IgD-negative memory B cell (primary cell): ENCODE measurements around the gene EFNB2. TPM values are rescaled to one million over a fixed set of nuclear protein-coding genes. Genes with fewer than 3 reads are reported as not detected.
A peak's percentile ranks its signal among the peaks of the same experiment; 100 is the strongest.

Experiments used
- H3K27ac Mint-ChIP-seq, 3 donors: one replicate each; pipeline ENCODE4 v1.8.0; 2020 to 2022; ENCODE audit warnings: mild to moderate bottlenecking in 3 of 3, mixed read lengths in 3 of 3, moderate library complexity in 1 of 3
- H3K27me3 Mint-ChIP-seq: one replicate; pipeline ENCODE4 v1.8.0; 2021; ENCODE audit warnings: mixed read lengths
- H3K36me3 Mint-ChIP-seq: one replicate; pipeline ENCODE4 v1.8.0; 2020; ENCODE audit warnings: mild to moderate bottlenecking, mixed read lengths
- H3K4me1 Mint-ChIP-seq, 3 donors: one replicate each; pipeline ENCODE4 v1.8.0; 2020 to 2022; ENCODE audit warnings: mixed read lengths in 3 of 3, mild to moderate bottlenecking in 1 of 3
- H3K4me3 Mint-ChIP-seq, 4 donors: one replicate each; pipeline ENCODE4 v1.8.0; 2020 to 2022; ENCODE audit warnings: mild to moderate bottlenecking in 4 of 4, mixed read lengths in 4 of 4, moderate library complexity in 3 of 4
- H3K9me3 Mint-ChIP-seq, 3 donors: one replicate each; pipeline ENCODE4 v1.8.0; 2020 to 2021; ENCODE audit warnings: mixed read lengths in 3 of 3, mild to moderate bottlenecking in 1 of 3
- polyA plus RNA-seq: library from polyadenylated mRNA; unstranded; fragments of 300-500 nt; fragmentation: Illumina TruSeq; gene quantifications from one replicate; pipeline ENCODE4 v1.2.3, GENCODE V29; 2021

Gene EFNB2
- polyA plus RNA-seq, 1 donor from 2014 or later = 0.10 TPM

- H3K27ac Mint-ChIP-seq = no peak overlapping the region
- H3K4me3 Mint-ChIP-seq = no peak overlapping the region
- H3K9me3 Mint-ChIP-seq = peaks cover 0 to 8% (median 2%) of the 10 kb centered on the region in 3 donors
- H3K36me3 Mint-ChIP-seq = no peaks in the 10 kb centered on the region
- H3K4me1 Mint-ChIP-seq = peaks cover 3 to 16% (median 10%) of the 10 kb centered on the region in 3 donors
- H3K27me3 Mint-ChIP-seq = peaks cover 3% of the 10 kb centered on the region
Observed at GRCh38 chr13:106479929-106480328, 55.5 kb downstream of the EFNB2 start.

DNA sequence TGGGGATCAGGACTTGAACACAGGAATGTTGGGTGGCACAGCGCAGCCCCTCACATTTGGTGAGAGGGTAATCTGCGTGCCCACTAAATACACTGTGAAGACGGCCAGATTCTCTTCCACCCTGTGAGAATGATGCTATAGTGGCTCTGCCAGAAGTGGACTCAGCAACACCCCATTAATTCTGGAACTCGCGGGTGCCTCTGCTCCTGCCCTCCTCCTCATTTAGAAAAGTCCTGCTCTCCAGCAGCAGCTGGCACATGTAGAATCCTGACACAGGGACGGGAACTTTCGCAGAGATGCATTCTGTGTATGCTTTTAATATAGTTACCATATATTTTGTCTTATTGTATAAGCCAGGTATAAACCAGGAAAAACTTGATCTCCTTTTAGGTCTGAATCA, 57.3 kb downstream of the EFNB2 start:
- peaks cover 0 to 8% (median 1%) of the 10 kb centered on the region in 3 donors for H3K9me3 Mint-ChIP-seq
- peaks cover 2% of the 10 kb centered on the region for H3K27me3 Mint-ChIP-seq
- peak overlapping the region in 1 of 4 donors; percentile 26 for H3K4me3 Mint-ChIP-seq
- H3K4me1 Mint-ChIP-seq = peaks cover 3 to 13% (median 10%) of the 10 kb centered on the region in 3 donors
- no peak overlapping the region for H3K27ac Mint-ChIP-seq
- no peaks in the 10 kb centered on the region for H3K36me3 Mint-ChIP-seq

- Mint-ChIP-seq H3K36me3 (no peaks in the 10 kb centered on the region), H3K9me3 (peaks cover 0 to 2% (median 0%) of the 10 kb centered on the region in 3 donors), H3K27ac (no peak overlapping the region), H3K4me1 (peaks cover 3 to 13% (median 8%) of the 10 kb centered on the region in 3 donors), H3K27me3 (peaks cover 3% of the 10 kb centered on the region), H3K4me3 (no peak overlapping the region)
Observed at GRCh38 chr13:106477303-106477702, 58.2 kb downstream of the EFNB2 start.

DNA sequence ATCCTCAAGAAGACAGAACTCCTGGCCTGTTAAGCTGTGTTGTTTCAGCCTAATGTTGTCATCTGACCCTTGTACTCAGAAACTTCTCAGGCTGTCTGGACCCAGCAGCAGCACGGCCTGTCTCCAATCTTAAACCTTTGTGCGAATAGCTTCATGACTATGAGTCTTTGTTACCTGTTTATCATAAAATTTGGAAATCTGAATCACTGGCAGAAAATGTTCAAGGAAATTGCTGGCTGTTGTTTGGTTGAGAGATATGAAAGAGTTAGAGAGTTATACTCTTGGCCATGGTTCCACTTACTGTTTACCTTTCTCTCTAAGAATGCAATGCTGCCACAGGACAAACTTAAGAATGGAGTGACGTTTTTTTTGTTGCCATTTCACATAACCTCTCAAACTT, 59.6 kb downstream of the EFNB2 start:
- Mint-ChIP-seq H3K9me3 (no peaks in the 10 kb centered on the region), H3K4me1 (peaks cover 4 to 14% (median 10%) of the 10 kb centered on the region in 3 donors), H3K27me3 (peaks cover 3% of the 10 kb centered on the region), H3K4me3 (no peak overlapping the region), H3K36me3 (no peaks in the 10 kb centered on the region), H3K27ac (no peak overlapping the region)

DNA sequence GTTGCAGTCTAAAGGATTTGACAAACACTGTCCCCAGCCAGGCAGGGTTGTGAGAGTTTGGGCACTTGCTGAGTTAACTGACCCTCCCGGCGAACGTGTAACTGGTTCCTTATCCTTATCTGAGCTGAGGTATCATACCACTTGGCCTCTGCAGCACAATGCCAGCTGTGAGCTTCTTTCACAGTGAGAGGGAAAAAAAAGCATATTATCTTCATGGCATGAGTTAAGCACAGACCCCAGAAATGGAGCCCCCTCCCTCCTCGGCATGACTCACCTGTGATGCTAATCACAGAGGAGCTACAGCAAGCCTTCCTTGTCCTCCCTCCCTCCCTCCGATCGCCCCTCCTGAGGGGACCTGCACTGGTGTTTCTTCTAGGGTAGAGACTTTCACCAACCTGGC, 60.5 kb downstream of the EFNB2 start:
- no peaks in the 10 kb centered on the region for H3K36me3 Mint-ChIP-seq
- H3K27me3 Mint-ChIP-seq = peaks cover 1% of the 10 kb centered on the region
- no peak overlapping the region for H3K27ac Mint-ChIP-seq

GRCh38 chr13:106473154-106473553, 62.3 kb downstream of the EFNB2 start:
- no peak overlapping the region for H3K27ac Mint-ChIP-seq
- no peak overlapping the region for H3K4me3 Mint-ChIP-seq
- peaks cover 1% of the 10 kb centered on the region for H3K27me3 Mint-ChIP-seq
- peaks cover 3 to 13% (median 10%) of the 10 kb centered on the region in 3 donors for H3K4me1 Mint-ChIP-seq
- H3K36me3 Mint-ChIP-seq = no peaks in the 10 kb centered on the region
- no peaks in the 10 kb centered on the region for H3K9me3 Mint-ChIP-seq

More for the DNA sequence above, 60.5 kb downstream of the EFNB2 start:
- Mint-ChIP-seq H3K9me3 (no peaks in the 10 kb centered on the region), H3K4me3 (no peak overlapping the region), H3K4me1 (peaks cover 3 to 13% (median 10%) of the 10 kb centered on the region in 3 donors)

DNA sequence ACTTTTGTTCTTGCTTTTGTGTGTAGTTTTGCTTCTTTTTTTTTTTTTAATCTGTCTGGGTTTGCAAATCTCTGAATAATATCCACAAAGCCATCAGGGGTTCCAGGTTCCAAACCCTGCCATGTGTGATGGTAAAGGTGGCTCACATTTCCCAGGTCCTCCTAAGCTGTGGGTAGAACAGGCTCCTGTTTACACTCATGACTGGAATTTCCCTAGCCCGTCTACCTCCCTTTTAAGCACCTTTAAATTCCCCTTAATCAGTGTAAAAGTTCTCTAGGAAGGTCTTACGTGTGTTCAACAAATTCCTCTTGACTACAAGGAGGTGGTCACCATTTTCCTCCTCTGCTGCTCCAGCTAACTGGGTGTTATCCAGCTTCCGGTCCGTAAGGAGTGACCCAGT, 62.8 kb downstream of the EFNB2 start:
- Mint-ChIP-seq H3K36me3 (no peaks in the 10 kb centered on the region), H3K27ac (no peak overlapping the region), H3K27me3 (peaks cover 1% of the 10 kb centered on the region), H3K9me3 (no peaks in the 10 kb centered on the region), H3K4me3 (no peak overlapping the region), H3K4me1 (peaks cover 3 to 13% (median 10%) of the 10 kb centered on the region in 3 donors)

GRCh38 chr13:106471957-106472543, 63.4 kb downstream of the EFNB2 start:
- H3K4me3 Mint-ChIP-seq = no peak overlapping the region
- peaks cover 3 to 13% (median 10%) of the 10 kb centered on the region in 3 donors for H3K4me1 Mint-ChIP-seq
- H3K27ac Mint-ChIP-seq = peak overlapping the region in 2 of 3 donors; percentile 59 to 76
- H3K27me3 Mint-ChIP-seq = peaks cover 1% of the 10 kb centered on the region
- H3K9me3 Mint-ChIP-seq = no peaks in the 10 kb centered on the region
- H3K36me3 Mint-ChIP-seq = no peaks in the 10 kb centered on the region

DNA sequence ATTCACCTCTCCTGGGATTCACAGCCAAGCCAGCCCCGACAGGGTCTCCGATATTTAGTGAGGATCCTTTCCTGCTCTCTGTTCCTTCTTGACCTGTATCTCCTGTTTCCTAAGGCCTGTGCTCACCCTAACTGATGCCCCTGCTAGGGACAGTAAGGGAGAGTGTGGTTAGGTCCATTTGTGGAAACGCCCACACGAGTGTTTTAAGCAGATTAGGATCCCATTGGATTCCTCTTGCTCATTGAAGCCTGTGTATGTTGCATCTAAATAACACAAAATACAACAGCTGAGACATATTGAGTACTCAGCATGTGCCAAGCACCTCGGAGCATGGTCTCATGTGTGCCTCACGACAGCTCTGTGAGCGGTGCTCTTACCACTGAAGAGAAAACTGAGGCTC, 64.9 kb downstream of the EFNB2 start:
- peaks cover 3 to 13% (median 10%) of the 10 kb centered on the region in 3 donors for H3K4me1 Mint-ChIP-seq
- peaks cover 1% of the 10 kb centered on the region for H3K27me3 Mint-ChIP-seq
- H3K4me3 Mint-ChIP-seq = no peak overlapping the region
- H3K9me3 Mint-ChIP-seq = no peaks in the 10 kb centered on the region
- no peak overlapping the region for H3K27ac Mint-ChIP-seq
- H3K36me3 Mint-ChIP-seq = no peaks in the 10 kb centered on the region

DNA sequence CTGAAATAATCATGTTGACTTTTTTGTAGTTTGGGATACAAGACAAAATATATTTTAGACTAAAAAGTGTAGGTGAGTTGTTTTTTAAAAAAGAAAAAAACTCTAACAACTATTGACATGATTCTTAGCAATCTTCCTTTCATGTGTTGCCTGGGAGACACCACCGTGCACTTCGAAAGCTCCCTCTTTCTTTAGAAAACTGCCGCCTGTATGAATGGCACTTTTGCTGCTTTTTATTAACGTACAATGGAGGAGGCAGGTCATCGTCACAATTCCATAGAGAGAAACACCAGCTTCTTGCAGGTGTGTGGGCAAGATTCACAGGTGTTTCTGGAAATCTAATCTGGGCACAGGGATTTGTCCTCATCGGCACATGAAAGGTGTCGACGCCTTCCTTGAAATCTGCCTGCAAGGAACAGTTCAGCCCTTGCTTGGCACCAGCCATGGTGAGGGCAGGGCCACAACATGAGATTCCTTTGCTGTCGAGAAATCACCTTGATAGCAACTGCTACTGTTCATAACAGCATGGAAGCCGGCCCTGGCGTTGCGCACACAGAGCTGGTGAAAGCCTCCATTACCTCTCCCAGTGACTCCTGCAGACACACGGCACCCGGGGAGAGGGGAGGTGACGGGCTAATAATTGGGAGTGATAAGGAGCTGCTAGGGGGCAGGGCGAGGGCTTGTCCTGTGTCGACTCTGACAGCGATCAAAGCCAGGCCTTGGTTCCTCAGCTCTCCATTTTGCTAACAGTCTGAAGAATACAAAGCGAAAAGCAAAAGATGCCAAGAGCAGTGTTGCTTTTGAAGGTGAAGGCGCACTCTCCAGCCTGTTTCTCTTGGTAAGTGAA, 66.5 kb downstream of the EFNB2 start:
- peaks cover 1% of the 10 kb centered on the region for H3K27me3 Mint-ChIP-seq
- H3K4me1 Mint-ChIP-seq = peaks cover 3 to 13% (median 10%) of the 10 kb centered on the region in 3 donors
- H3K36me3 Mint-ChIP-seq = no peaks in the 10 kb centered on the region
- H3K27ac Mint-ChIP-seq = no peak overlapping the region
- no peaks in the 10 kb centered on the region for H3K9me3 Mint-ChIP-seq
- H3K4me3 Mint-ChIP-seq = no peak overlapping the region

GRCh38 chr13:106468207-106468606, 67.3 kb downstream of the EFNB2 start:
- Mint-ChIP-seq H3K36me3 (no peaks in the 10 kb centered on the region), H3K4me1 (peaks cover 3 to 13% (median 10%) of the 10 kb centered on the region in 3 donors), H3K27me3 (peaks cover 1% of the 10 kb centered on the region), H3K9me3 (no peaks in the 10 kb centered on the region), H3K4me3 (no peak overlapping the region), H3K27ac (no peak overlapping the region)

DNA sequence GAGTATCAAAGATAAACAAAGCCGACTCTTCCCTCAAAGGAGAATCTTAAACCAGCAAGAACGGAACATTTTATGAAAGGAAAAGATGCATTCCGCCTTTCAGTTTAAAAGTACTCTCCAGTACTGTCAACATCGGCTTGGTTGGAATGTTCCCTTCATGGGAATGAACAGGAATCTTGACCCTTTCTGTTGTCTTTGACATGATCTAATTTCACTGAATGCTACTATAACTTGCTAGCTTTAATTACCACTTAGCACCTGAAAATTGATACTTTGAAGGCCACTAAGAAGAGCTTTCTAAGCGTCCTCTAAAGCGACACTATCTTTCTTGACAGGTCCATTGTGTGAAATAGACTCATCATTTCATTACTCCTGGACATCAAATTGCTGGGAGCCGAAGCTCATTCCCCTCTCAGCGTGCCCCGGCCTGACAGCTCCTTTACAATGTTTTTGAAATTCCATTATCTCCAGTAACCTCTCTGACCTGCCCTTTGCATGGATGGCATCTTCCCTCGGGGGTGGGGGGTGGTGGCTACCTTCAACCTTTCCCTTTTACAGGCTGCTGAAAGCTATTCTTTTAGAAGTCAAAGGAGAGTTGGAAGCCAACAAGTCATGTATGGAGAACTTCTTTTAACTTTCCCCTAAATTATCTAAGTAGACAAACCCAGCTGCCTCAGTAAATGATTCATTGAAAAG, 67.9 kb downstream of the EFNB2 start:
- no peak overlapping the region for H3K4me3 Mint-ChIP-seq
- no peak overlapping the region for H3K27ac Mint-ChIP-seq
- H3K27me3 Mint-ChIP-seq = peaks cover 1% of the 10 kb centered on the region
- H3K9me3 Mint-ChIP-seq = no peaks in the 10 kb centered on the region
- peaks cover 3 to 12% (median 10%) of the 10 kb centered on the region in 3 donors for H3K4me1 Mint-ChIP-seq
- H3K36me3 Mint-ChIP-seq = no peaks in the 10 kb centered on the region

GRCh38 chr13:106466691-106467426, 68.6 kb downstream of the EFNB2 start:
- no peaks in the 10 kb centered on the region for H3K36me3 Mint-ChIP-seq
- H3K4me3 Mint-ChIP-seq = no peak overlapping the region
- no peaks in the 10 kb centered on the region for H3K27me3 Mint-ChIP-seq
- H3K4me1 Mint-ChIP-seq = peaks cover 3 to 6% (median 5%) of the 10 kb centered on the region in 3 donors
- H3K9me3 Mint-ChIP-seq = no peaks in the 10 kb centered on the region
- peak overlapping the region in 1 of 3 donors; percentile 21 for H3K27ac Mint-ChIP-seq

- H3K27ac Mint-ChIP-seq = no peak overlapping the region
- no peaks in the 10 kb centered on the region for H3K27me3 Mint-ChIP-seq
- H3K4me3 Mint-ChIP-seq = no peak overlapping the region
- no peaks in the 10 kb centered on the region for H3K36me3 Mint-ChIP-seq
- H3K4me1 Mint-ChIP-seq = no peaks in the 10 kb centered on the region
- H3K9me3 Mint-ChIP-seq = no peaks in the 10 kb centered on the region
Observed at GRCh38 chr13:106464076-106464475, 71.4 kb downstream of the EFNB2 start.
